Fibroblast of pulmonary artery (primary cell): ENCODE measurements around the gene RBM4B.
"Not testable (repeated sequence)": the region's sequence is repeated elsewhere in the genome, so short reads cannot be mapped to it uniquely, and the experiment has no call there.

Source experiments
- DNase-seq: peaks from one replicate; pipeline ENCODE4 v3.0.0-alpha.2; 2010; ENCODE audit warnings: low read depth
- H3K4me3 ChIP-seq: replicated peaks from 2 replicates; pipeline ENCODE4 v1.5.1; 2011; ENCODE audit warnings: low read depth, mild to moderate bottlenecking, control low read depth, low read length, moderate library complexity
- CTCF ChIP-seq: IDR thresholded peaks from 2 replicates; pipeline ENCODE4 v1.5.1; 2011; ENCODE audit warnings: mild to moderate bottlenecking, control low read depth, low read length, inconsistent platforms; ENCODE audit errors: missing control alignments

Gene RBM4B

GRCh38 chr11:66677599-66678375, at the start of gene RBM4B:
Gene RBM4B (minus strand): TSS chr11:66677887. CDS start chr11:66677079, 808 bp downstream.
- TF ChIP-seq CTCF: no peak
- peak within 1 kb of the TSS; percentile 81 for H3K4me3 ChIP-seq
- DNase-seq: peak; percentile 95

- no peak for TF ChIP-seq CTCF
- no peak overlapping the region for H3K4me3 ChIP-seq
- peak; percentile 7 for DNase-seq
Observed at GRCh38 chr11:66725647-66726046, 48.0 kb upstream of the RBM4B start.

- no peak overlapping the region for H3K4me3 ChIP-seq
- no peak for DNase-seq
- TF ChIP-seq CTCF: no peak
Observed at GRCh38 chr11:66725114-66725513, 47.4 kb upstream of the RBM4B start.

- not testable (repeated sequence) for H3K4me3 ChIP-seq, DNase-seq
Observed at GRCh38 chr11:66724167-66724566, 46.5 kb upstream of the RBM4B start.

GRCh38 chr11:66723693-66724092, 46.0 kb upstream of the RBM4B start:
- no peak for DNase-seq
- no peak for TF ChIP-seq CTCF
- H3K4me3 ChIP-seq: no peak overlapping the region

- no peak for DNase-seq
- H3K4me3 ChIP-seq: no peak overlapping the region
- no peak for TF ChIP-seq CTCF
Observed at GRCh38 chr11:66722745-66723651, 45.3 kb upstream of the RBM4B start.

GRCh38 chr11:66721939-66722338, 44.3 kb upstream of the RBM4B start:
- H3K4me3 ChIP-seq: no peak overlapping the region
- DNase-seq: no peak
- no peak for TF ChIP-seq CTCF
